HEK293T (cell line): ENCODE measurements around the gene CD164.
"Not testable (repeated sequence)": the region's sequence is repeated elsewhere in the genome, so short reads cannot be mapped to it uniquely, and the experiment has no call there.

ENCODE experiments used
- BHLHE40 ChIP-seq: fragments of 450-650 bp; IDR thresholded peaks from 2 replicates; pipeline ENCODE4 v1.6.1; 2016; ENCODE audit warnings: mild to moderate bottlenecking, moderate library complexity, borderline replicate concordance
- ELF4 ChIP-seq: fragments of 450-650 bp; IDR thresholded peaks from 2 replicates; pipeline ENCODE4 v1.6.1; 2017; ENCODE audit warnings: antibody characterized with exemption
- FOXK2 ChIP-seq: fragments of 450-650 bp; IDR thresholded peaks from 2 replicates; pipeline ENCODE4 v1.6.1; 2016; ENCODE audit warnings: mild to moderate bottlenecking
- NFRKB ChIP-seq: fragments of 450-650 bp; IDR thresholded peaks from 2 replicates; pipeline ENCODE4 v1.6.1; 2016; ENCODE audit warnings: mild to moderate bottlenecking, moderate library complexity
- PKNOX1 ChIP-seq: fragments of 450-650 bp; IDR thresholded peaks from 2 replicates; pipeline ENCODE4 v1.6.1; 2016
- SP1 ChIP-seq: fragments of 450-650 bp; IDR thresholded peaks from 2 replicates; pipeline ENCODE4 v1.6.1; 2017

GRCh38 chr6:109364382-109365078 is 17.7 kb downstream of the CD164 start:
- not testable (repeated sequence) for TF ChIP-seq FOXK2, SP1, NFRKB, BHLHE40, PKNOX1, ELF4
